Measurements from ENCODE around the gene MED12.

MED12 gene

DNA sequence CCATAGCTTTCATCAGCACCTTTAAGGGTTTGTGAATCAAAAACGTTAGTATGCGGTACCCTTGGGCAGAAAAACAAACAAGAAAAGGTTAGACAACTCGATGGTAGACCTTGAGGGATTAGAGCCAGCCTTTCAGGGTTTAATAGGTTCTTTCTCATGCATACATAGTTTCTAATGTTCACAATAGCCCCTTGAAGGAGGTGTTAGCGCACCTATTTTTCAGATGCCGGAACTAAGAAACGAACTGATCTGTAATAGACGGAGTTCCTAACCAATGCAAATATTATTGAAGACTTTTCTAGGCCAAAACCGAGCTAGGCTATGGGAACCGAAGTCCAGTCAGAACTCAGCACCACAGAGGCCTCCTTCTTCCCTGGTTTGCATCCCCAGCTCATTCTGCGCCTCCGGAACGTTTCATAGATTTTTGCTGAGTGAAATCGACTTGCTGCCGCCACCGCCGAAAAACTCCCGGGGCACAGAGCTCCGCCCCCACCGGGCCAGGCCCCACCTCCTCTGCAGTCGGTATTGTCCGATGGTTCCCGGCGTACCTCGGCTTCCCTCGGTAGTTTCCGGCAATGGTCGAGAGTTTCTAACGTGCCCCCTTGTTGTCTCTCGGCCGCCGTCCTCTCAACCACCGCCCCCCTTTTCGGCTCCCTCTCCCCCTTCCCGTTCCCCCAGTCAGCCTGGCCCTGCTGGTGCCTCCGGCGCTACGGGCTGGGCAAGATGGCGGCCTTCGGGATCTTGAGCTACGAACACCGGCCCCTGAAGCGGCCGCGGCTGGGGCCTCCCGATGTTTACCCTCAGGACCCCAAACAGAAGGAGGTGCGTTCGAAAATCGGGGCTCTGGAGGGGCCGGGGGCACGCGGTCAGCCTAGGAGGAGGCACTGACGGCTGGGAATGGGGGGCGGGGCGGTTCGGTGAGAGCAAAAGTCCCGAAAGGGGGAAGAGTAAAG is at the start of gene MED12:
Gene MED12 (plus strand): TSS at position 565 of the 953 bp plus-strand sequence. CDS start 159 bp downstream, at position 724.
- TF ChIP-seq FOXP2 (optimal IDR thresholded peaks at IDR 0.05; ENCODE audit: control extremely low read depth, extremely low read length, insufficient read depth) = no peak
- TF ChIP-seq POLR2AphosphoS5 (IDR thresholded peaks at IDR 0.05; ENCODE audit: borderline replicate concordance, low read depth, low read length) = peak; percentile 76; the same call in 1 of the 2 replicates
- Histone ChIP-seq H3K9ac (ENCODE audit: insufficient read length) (peak within 1 kb of the TSS; percentile 88), H3K9me3 (ENCODE audit: low read depth, low read length) (no peaks in the 10 kb centered on the region), H3K27ac (peak within 1 kb of the TSS; percentile 68), H3K36me3 (ENCODE audit: insufficient read depth, low read length) (peaks cover 32% of the 10 kb centered on the region; the same call in 1 of the 2 replicates), H3K4me3 (peak within 1 kb of the TSS; percentile 82)
- DNase-seq (ENCODE audit: low read depth, low spot score) = no peak

DNA sequence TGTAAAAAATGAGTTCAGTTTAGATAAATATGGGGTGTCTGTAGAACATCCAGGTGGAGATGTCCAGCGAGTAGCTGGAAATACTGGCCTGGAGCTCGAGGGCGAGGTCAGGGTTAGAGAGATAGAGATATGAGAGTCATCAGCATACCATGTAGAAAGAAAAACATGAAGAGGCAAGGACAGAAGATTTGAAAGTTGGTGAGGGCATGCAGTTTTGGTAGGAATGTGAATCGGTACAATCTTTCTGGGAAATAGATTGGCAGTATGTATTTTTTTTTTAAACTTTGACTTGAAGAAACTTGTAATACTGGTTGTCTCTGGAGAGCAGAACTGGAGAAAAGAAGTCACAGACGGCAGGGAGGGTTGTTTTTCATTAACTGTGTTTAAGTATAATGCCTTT is 47.9 kb upstream of the MED12 start:
- Histone ChIP-seq H3K4me3 (no peak overlapping the region), H3K27ac (no peak overlapping the region), H3K9ac (ENCODE audit: insufficient read length) (no peak overlapping the region), H3K36me3 (ENCODE audit: insufficient read depth, low read length) (no peaks in the 10 kb centered on the region), H3K9me3 (ENCODE audit: low read depth, low read length) (no peaks in the 10 kb centered on the region)
- no peak for DNase-seq (ENCODE audit: low read depth, low spot score)
- TF ChIP-seq EZH2 (IDR thresholded peaks at IDR 0.05) (no peak), FOXP2 (optimal IDR thresholded peaks at IDR 0.05; ENCODE audit: control extremely low read depth, extremely low read length, insufficient read depth) (no peak), POLR2AphosphoS5 (IDR thresholded peaks at IDR 0.05; ENCODE audit: borderline replicate concordance, low read depth, low read length) (no peak)

DNA sequence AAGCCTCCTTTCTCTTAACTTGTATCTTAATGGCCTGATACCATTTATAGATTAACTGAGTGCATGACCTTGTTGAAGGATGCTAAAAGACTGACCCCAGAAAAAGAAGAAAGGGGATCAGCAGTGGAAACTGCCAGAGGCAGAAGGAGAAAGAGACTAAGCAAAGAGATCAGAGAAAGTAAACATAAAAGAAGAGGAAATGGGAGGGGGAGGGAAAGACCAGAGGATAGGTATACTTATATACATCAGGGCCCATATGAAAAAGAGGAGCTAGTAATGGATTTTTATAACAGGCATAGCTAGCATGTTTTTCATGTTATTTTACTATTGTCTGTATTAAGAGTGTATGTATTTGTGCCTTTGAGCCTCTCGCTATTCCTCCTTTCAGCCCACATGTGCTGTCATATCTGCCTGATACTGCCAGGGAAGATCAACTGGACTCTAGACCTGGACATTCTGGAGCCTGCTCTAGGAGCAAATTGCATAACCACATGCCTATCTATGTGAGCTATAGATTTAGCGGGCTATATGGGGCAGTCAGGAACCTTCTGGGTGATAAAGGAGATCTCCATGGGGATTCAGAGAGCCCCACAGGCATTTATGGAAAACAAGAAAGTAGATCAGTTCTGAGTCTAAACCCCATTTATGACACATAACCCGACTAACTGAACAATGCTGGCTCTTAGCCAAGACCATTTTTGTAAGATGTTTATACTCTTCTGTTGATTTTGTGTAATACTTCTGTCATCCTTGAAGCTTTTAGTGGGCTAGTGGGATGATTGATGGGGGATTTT is 36.9 kb upstream of the MED12 start:
- H3K9ac ChIP-seq (ENCODE audit: insufficient read length) = no peak overlapping the region
- no peaks in the 10 kb centered on the region for H3K9me3 ChIP-seq (ENCODE audit: low read depth, low read length)
- no peaks in the 10 kb centered on the region for H3K36me3 ChIP-seq (ENCODE audit: insufficient read depth, low read length)
- TF ChIP-seq FOXP2 (optimal IDR thresholded peaks at IDR 0.05; ENCODE audit: control extremely low read depth, extremely low read length, insufficient read depth) (no peak), POLR2AphosphoS5 (IDR thresholded peaks at IDR 0.05; ENCODE audit: borderline replicate concordance, low read depth, low read length) (no peak), EZH2 (IDR thresholded peaks at IDR 0.05) (no peak)
- no peak overlapping the region for H3K4me3 ChIP-seq
- no peak for DNase-seq (ENCODE audit: low read depth, low spot score)
- no peak overlapping the region for H3K27ac ChIP-seq

- H3K36me3 ChIP-seq (ENCODE audit: insufficient read depth, low read length) = no peaks in the 10 kb centered on the region
- H3K9me3 ChIP-seq (ENCODE audit: low read depth, low read length) = no peaks in the 10 kb centered on the region
- DNase-seq (ENCODE audit: low read depth, low spot score) = no peak
- H3K4me3 ChIP-seq = no peak overlapping the region
- no peak for TF ChIP-seq EZH2 (IDR thresholded peaks at IDR 0.05)
- TF ChIP-seq POLR2AphosphoS5 (IDR thresholded peaks at IDR 0.05; ENCODE audit: borderline replicate concordance, low read depth, low read length) = no peak
- no peak for TF ChIP-seq FOXP2 (optimal IDR thresholded peaks at IDR 0.05; ENCODE audit: control extremely low read depth, extremely low read length, insufficient read depth)
- no peak overlapping the region for H3K9ac ChIP-seq (ENCODE audit: insufficient read length)
- no peak overlapping the region for H3K27ac ChIP-seq
Observed at GRCh38 chrX:71082124-71082647, 36.2 kb upstream of the MED12 start.

GRCh38 chrX:71082822-71083221 is 35.6 kb upstream of the MED12 start:
- H3K27ac ChIP-seq = no peak overlapping the region
- H3K9ac ChIP-seq (ENCODE audit: insufficient read length) = no peak overlapping the region
- H3K9me3 ChIP-seq (ENCODE audit: low read depth, low read length) = no peaks in the 10 kb centered on the region
- DNase-seq (ENCODE audit: low read depth, low spot score) = no peak
- TF ChIP-seq POLR2AphosphoS5 (IDR thresholded peaks at IDR 0.05; ENCODE audit: borderline replicate concordance, low read depth, low read length) (no peak), EZH2 (IDR thresholded peaks at IDR 0.05) (no peak), FOXP2 (optimal IDR thresholded peaks at IDR 0.05; ENCODE audit: control extremely low read depth, extremely low read length, insufficient read depth) (no peak)
- H3K4me3 ChIP-seq = no peak overlapping the region
- H3K36me3 ChIP-seq (ENCODE audit: insufficient read depth, low read length) = no peaks in the 10 kb centered on the region

DNA sequence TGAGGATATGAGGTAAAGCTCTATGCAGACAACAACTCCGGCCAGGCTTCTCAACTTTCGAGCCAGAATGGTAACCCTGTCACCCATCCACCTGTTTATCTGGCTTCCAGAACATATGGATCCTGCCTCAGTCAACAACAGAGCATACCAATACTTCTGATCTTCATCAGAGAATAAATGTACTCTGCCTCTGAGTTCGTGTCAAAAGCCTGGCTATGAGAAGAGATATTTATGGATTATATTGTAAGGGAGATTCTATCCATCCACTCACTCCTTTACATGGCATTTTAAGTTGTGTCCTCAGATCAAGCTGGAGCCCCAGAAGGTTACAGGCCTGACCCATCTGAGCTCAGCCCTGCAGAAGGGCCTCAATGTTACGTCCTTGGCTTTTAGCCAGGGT is 32.5 kb upstream of the MED12 start:
- Histone ChIP-seq H3K9ac (ENCODE audit: insufficient read length) (no peak overlapping the region), H3K9me3 (ENCODE audit: low read depth, low read length) (no peaks in the 10 kb centered on the region), H3K36me3 (ENCODE audit: insufficient read depth, low read length) (no peaks in the 10 kb centered on the region), H3K4me3 (no peak overlapping the region), H3K27ac (no peak overlapping the region)
- DNase-seq (ENCODE audit: low read depth, low spot score) = no peak
- no peak for TF ChIP-seq EZH2 (IDR thresholded peaks at IDR 0.05)
- TF ChIP-seq FOXP2 (optimal IDR thresholded peaks at IDR 0.05; ENCODE audit: control extremely low read depth, extremely low read length, insufficient read depth) = no peak

DNA sequence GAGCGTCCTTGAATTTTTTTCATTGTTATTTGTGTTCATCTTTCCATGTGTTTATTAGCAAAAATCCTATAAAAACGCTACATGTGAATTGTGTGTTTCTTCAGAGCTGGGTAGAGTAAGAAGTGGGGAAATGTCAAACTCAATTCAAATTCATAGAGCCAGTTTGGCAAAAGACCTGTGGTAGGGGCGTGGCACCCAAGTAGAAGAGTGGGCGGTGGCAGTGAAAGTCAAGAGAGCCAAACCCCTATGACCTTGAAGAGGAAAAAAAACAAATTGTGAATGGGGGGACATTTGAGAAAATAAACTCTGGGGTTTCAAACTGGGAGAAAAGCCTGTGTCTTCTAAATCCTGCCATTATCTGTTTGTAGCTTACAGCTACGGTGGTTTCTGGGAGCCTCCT is 27.1 kb upstream of the MED12 start:
- no peaks in the 10 kb centered on the region for H3K9me3 ChIP-seq (ENCODE audit: low read depth, low read length)
- H3K36me3 ChIP-seq (ENCODE audit: insufficient read depth, low read length) = no peaks in the 10 kb centered on the region
- TF ChIP-seq POLR2AphosphoS5 (IDR thresholded peaks at IDR 0.05; ENCODE audit: borderline replicate concordance, low read depth, low read length) = no peak
- no peak overlapping the region for H3K9ac ChIP-seq (ENCODE audit: insufficient read length)
- no peak overlapping the region for H3K4me3 ChIP-seq
- H3K27ac ChIP-seq = no peak overlapping the region
- no peak for DNase-seq (ENCODE audit: low read depth, low spot score)

DNA sequence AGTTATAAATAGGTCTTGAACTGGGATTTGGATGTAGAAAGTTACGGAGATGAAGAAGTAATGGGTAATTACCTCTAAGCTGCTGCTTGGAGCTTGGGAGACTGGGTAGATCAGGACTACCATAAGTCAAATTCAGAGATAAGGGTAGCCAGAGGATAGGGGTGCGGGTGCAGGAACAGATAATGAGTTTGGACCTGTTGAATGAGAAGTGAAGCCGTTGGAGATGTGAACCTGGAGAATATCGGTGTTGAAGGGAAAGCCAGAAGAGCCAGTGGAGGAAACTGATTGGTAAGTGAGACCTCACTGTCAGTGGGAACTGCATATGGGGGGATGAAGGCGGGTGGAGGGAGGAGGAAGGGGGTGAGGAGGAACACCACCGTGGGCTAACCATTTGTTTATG is 23.4 kb upstream of the MED12 start:
- no peak for DNase-seq (ENCODE audit: low read depth, low spot score)
- TF ChIP-seq POLR2AphosphoS5 (IDR thresholded peaks at IDR 0.05; ENCODE audit: borderline replicate concordance, low read depth, low read length) (no peak), FOXP2 (optimal IDR thresholded peaks at IDR 0.05; ENCODE audit: control extremely low read depth, extremely low read length, insufficient read depth) (no peak), EZH2 (IDR thresholded peaks at IDR 0.05) (no peak)
- Histone ChIP-seq H3K9me3 (ENCODE audit: low read depth, low read length) (no peaks in the 10 kb centered on the region), H3K4me3 (peak overlapping the region; percentile 77), H3K9ac (ENCODE audit: insufficient read length) (peak overlapping the region; percentile 74), H3K27ac (no peak overlapping the region), H3K36me3 (ENCODE audit: insufficient read depth, low read length) (no peaks in the 10 kb centered on the region)
